Measurements from ENCODE around the gene MBOAT2.

The MBOAT2 gene

DNA sequence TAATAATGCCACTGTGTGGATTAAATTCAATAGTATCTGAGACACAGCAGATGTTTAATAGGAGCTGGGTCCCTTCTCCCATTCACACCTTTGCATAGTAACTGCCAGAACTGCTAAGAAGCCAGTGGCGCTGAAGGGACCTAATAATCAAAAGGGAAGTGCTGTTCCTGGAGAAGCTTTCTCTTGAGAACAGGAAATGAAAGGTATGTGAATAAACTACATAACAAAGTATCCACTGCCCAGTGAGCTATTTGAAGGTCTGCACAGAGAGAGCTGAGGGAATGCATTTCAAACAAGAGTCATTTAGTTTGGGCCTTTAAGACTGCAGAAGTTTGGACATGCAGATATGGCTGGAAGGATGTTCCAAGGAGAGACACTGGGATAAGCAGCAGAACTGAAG lies 110.0 kb downstream of the MBOAT2 start:
- DNase-seq, result no peak

DNA sequence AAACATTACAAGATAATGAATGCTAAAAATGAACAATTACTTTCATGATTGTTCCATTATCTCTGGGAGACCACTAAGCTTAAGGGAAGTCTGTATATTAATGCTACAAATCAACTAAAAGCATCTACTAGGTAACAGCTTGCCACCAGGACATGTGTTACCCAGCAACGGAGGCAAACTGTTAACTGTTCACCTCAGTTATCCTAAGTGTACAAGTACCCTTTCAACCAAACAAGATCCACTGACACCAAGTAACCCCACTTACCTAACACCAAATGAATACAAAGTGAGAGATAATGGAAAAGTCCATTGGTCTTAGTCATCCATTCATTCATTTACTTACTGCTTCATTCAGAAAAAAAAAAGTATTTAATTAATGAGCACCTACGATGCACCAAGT lies 111.4 kb downstream of the MBOAT2 start:
- no peak for DNase-seq

DNA sequence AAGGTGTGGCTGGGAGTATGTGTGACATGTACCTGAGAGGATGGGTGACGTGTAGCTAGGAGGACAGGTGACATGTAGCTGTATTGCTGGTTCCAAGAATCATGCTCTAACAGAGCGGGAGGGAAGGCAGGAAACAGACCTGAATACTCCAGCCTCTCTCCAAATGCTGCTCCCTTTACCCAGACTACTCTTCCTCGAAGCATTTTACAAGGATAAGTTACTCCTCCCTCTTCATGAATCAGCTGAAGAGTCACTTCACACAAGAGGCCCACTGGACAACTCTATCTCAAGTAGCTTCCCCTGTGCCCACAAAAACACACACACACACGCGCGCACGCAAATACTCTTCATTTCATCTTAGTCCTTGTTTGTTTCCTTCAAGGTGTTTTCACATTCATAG lies 113.5 kb downstream of the MBOAT2 start:
- DNase-seq, result no peak

DNA sequence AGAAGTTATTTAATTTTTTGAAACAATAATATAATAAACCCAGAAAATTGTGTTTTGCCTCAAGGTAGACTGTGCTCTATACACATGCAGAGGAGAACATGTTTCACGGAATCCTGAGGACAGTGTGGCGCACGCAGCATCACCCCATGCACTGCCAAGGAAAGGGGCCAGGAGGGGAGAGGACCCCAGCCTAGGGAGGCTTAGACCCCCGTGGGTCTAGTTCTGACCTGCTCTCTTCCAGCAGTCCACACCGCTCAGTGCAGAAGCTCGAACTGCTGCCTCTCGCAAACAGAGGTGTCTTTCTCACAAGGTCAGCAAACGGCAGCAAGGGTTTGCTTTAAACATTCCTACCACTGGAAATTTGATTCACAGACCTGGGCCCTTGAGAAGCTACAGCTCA lies 114.5 kb downstream of the MBOAT2 start:
- no peak for DNase-seq

DNA sequence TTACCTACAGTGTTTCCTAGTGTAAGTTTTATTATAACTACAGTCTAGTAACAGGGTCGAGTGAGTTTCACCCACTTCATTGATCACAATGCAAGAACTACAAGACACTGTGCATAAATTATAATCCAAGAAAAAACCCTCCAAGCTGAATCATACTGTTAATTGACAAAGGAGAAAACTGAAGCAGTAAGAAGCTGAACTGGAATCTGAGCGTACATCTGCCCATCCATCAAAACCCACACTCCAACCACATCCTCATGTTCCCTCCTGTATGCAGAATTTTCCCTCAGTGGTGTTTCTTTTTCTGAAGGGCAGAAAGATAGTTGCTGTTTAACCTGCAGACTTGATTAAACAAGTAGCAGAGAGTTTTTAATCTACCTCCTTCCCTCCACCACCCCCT lies 116.6 kb downstream of the MBOAT2 start:
- DNase-seq, result no peak

DNA sequence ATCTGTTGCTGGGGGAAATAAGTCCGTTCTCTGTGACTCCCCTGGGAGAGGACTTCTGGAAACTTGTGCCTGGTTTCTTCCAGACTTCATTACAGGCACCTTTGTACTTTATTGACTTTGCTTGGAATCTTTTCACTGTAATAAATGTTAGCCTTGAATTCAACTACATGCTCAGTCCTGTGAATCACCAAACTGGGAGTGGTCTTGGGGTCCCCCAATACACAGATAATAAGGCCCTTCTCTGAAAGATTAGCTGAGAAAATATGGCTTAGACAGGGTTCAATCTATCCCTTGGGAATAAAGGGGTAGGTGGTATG lies 117.3 kb downstream of the MBOAT2 start:
- no peak for DNase-seq

DNA sequence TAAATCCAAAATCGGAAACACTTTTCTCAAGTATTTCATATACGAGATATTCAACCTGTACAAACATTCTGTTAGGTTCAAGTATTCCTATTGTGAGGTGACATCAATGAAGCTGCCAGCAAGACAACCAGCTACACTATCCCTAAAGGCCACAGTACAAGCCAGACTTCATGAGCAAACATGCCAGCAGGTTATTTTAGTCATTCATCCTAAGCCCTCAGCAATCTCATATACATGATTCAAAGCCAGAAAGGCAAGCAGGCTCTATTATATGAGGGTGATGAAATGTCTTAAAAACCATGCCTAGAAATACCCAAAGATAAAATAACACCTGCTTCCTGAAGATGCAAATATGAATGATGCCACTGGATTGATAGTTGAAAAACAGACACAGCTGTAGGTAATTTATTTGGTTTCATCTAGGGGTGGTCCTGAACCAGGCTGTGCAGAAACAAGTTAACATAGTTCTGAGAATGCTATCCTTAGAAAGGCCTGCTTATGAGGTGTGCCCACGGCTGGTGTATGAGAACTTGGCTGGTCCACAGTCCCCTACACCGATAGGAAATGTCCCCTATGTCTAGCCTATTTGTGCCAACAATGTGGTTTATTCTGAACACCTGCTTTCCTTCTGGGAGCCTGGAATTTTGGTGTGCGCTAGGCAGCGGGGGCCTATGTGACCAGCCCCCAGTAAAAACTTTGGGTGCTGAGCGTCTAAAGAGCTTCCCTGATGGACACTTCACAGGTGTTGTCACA lies 117.9 kb downstream of the MBOAT2 start:
- no peak for DNase-seq

DNA sequence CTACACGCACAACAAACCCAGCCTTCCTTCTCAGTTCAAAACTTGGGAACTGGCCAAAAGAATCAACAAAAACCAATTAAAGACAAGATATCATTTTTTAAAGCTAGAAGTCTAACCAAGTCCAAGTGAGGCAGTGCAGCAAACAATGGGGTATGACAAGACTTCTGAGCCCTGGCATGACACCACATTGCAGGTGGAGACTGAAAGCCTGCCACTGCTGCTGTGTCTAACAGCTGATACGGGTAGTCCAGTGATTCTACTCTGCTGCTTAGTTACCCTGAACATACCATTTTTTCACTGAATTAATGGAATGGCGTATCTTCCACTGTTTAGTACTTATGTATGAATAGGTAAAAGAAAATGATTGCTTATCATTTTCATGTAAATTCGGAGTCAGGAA lies 118.7 kb downstream of the MBOAT2 start:
- DNase-seq, result no peak

DNA sequence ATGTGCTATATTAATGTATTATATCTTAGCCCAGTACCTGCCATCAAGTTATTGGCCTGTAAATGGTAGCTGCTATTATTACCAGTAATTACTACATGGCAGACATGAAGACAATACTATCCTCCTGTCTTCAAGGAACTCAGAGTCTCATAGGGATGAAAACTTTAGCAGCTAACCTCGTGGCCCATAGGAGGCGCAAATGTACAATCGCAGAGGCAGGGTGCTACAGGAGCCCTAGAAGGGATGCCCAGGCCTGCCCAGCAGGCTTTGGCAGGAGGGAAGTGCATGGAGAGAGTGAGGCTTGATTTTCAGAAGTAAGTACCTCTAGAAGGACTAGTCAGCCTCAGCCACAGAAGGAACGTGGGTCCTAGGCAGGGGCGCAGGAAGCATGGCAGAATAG lies 121.4 kb downstream of the MBOAT2 start:
- DNase-seq, result no peak

DNA sequence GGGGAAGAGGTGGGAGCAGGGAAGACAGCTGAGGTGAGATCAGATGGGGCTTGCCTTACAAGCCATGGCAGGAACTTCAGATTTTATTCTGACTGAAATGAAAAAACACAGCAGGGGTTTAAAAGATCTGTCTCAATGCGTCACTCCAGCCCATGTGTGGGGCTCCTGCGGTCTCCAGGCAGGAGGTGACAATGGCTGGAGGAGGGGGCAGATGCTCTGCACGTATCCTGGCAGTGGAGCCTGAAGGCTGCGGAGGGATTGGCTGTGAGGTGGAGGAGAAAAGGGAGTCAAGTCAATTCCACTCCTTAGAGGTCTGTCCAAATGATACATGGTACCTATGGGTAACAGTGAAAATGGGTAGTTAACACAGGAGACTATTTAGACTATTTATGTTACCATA lies 125.6 kb downstream of the MBOAT2 start:
- no peak for DNase-seq

DNA sequence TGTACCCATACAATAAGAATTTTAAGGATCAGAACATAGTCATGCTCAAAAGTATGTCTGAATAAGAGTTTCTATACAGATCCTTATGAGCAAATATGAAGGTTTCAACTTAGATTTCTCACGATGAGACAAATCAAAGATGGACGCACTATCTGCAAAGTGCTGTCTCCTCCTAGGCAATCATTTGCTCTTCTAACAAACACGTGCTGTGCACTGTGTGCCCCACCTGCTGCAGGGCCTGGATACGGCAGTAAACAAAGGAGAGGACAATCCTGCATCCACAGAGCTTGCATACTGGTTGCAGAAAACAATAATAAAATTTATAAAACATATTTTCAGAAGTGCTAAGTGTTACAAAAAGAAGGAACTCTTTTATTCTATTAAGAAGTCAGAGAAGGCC lies 126.2 kb downstream of the MBOAT2 start:
- no peak for DNase-seq

DNA sequence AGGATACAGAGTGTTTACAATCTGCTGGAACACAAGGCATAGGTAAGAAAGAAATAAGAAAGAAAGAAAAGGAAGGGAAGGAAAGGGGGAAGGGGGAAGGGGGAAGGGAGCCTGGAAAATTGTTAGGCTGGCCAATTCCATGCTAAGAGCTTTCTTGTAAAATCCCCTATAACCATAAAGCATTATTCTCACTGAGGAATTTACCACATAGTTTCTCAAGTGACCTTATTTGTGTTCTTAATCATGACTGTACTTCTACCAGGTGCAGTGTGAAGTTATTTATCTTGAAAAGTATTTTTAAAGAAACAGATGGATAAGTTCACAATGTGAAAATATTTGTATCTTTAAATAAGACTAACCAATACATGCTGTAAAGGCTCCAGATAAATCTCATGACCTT lies 126.9 kb downstream of the MBOAT2 start:
- DNase-seq, result no peak

DNA sequence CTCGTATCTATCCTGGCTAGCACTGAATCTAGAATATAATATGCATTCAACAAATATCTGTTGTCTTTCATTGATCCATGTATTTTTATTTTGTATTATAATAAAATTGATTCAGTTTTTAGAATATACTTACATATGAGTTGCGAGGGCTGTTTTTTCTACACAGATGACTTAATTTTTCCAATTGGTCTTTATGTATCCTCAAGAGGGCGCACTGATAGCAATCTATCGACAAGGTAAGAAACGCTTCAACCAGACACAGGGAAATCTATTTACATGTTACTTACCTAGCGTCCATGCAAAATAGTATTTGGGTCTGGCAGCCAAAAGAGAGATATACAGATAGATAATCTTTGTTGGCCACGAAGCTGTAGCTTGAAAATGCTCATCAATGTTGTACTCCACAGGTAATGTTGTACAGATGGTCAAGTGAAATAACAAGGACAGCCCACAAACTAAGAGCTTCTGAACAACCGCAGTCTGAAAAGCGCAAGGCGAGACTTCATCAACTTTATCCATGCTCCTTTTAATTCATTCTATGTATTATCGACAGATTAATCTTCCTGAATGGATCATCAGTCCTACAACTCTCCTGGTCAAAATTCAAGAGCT lies 130.6 kb downstream of the MBOAT2 start:
- DNase-seq, result peak; percentile 20

DNA sequence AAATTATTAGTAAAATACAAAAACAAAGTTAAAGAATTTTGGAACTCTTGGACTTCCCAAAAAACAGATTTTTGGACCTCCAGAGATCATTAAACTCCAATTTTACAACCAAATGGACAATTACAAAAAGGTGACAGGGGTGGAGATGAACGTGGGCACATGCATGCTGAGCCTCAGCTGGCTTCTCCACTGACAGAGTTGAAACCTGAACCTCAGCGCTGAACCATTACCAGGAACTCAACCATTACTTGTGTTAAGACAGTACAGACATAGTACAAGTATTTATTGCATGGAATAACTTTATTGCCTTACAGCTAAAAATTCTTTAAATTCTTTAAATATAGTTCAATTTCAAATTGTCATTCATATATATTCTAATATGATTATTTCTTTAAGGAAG lies 133.0 kb downstream of the MBOAT2 start:
- no peak for DNase-seq

DNA sequence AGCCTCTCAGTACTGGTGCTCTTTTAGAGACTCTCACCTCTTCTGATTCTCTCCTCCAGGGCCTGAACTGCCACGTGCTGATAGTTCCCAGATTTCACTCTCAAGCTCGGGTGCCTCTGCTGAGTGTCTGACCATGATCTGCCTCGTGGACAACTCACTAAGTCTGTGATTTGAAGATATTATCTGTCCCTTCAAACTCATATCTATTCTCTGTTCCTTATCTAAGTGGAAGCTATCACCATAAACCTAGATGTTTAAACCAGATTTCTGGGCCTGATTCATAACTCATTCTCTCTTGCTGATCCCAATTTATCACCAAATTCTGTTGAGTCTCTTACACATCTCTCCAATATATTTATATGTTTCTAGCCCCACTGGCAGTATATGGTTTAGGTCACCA lies 136.1 kb downstream of the MBOAT2 start:
- DNase-seq, result no peak

DNA sequence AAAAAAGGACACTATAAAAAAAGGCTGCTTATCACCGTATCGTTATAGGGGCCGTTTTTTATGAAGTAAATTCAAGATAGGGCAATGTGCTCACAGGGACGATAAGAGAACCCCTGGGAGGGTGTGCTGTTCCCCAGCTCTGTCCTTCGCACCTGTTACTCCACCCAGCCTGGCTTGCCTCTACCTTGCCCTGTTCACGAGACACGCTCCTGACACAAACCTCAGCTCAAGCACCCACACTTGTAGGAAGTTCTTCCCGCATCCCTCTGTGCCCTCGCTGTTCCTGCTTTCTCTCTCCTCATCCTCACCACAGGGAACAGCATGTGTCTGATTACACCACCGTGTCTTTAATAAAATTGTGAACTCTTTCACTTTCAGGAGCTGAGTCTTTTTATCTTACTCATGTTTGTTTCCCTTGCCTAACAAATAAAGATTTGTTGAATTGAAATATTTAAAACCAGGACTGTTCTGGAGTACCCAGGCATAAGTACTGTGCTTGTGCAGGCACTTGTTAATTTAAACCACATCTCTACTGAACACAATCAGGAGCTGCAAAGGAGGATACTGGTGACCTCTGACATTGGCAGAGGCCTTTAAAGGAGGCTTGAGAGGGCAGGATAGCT lies 140.0 kb downstream of the MBOAT2 start:
- DNase-seq, result no peak

DNA sequence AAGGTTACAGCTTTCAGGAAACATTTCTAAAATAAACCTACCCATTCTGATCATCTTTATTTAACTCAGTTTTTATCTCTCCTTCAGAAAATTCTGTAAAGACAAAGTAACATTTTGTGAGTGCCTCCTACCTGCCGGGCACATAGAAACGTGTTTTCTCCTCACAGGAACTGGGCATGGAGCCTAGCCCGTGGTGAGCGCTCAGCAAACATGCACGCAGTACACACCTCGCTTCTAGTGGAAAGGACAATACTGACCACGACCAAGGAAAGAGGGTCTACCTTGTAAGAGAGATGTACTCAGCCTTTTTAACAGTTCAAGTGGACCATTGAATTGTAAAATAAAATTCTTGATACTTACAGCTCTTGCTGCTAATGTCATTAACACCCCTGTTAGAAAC lies 141.3 kb downstream of the MBOAT2 start:
- no peak for DNase-seq

DNA sequence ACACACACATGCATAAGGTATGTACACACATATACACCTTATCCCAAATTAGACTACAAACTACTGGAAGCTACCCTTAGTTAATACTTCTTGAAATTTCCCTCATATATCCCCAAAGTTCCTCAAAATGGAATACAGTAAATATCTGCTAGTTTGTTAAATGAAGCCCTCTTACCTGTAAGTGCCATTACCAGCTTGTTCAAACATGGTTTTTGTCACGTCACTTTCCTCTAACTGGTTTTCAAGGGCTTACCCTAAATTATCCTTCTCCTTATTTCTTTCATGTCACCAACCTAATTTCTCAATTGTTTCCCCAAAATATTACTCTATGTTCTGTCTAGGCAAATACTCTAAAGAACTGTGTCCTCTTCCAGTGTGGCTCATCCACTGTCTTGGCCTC lies 141.7 kb downstream of the MBOAT2 start:
- DNase-seq, result no peak

DNA sequence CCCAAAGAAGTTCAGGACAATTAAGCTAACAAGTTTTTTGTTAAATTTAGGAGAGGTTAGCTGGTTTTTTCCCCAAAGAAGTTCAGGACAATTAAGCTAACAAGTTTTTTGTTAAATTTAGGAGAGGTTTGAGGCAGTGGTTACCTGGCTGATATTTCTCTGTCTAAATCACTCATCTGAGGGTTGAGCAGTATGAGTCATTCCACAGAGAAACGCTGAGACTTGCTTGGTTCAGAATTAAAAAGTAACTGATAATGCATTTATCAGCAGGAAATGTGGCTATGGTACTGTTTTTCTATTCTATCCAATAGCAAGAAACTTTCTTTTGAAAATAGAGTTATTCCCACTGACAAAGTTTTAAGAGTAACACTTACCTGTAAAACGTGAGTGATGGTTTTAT lies 143.2 kb downstream of the MBOAT2 start:
- no peak for DNase-seq

DNA sequence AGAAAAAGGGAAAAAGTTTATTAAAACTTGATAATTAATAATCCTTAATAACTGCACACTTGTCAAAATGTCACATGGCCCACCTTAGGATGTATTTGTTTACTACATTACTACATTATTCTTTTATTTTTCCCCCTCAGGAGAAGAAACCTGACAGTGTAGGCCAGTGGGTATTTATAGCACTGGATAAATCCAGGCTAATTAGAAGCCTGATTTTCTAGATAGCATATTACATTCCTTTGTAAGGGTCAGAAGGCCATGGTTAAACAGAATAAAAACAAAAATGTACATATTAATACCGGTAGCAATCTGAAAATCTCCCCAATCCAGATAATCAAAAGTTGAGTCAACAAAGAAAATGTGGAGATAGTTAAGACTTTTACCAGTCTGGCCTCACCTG lies 144.6 kb downstream of the MBOAT2 start:
- no peak for DNase-seq

DNA sequence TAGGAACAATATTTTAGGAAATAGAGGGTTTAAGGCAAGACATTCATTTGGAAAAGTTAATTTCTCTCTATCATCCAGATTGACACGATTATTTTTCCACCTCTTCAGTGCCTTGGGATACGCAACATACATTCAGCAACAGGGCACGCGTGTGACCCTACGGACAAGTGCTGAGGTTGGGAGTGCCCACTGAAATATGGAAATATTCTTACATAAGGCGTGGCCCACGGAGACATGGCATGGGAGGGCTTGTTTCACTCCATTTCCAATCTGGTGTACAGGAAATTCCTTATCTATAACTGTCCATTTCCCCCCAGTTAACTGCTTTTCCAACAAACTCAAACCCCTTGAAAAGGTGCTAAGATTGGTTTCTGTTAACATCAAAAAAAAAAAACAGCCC lies 145.2 kb downstream of the MBOAT2 start:
- DNase-seq, result no peak

DNA sequence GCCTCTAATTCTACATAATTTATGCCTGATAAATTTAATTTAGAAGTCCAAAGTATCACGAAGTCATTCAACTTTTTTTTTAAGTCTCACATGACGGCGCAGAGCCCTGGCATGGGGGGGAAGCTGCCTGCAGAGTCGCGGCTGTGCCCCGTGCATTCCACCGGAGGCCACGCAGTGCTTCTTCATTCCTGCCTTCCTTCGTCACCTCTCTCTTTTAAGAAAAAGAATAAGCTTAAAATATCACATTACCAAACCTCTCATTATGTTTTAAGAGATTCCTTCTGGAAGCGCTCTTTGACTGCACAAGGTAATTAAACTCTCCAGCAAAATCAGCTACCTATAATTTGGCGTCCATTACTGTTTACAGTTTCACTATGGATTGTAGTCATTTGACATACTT lies 145.8 kb downstream of the MBOAT2 start:
- no peak for DNase-seq

DNA sequence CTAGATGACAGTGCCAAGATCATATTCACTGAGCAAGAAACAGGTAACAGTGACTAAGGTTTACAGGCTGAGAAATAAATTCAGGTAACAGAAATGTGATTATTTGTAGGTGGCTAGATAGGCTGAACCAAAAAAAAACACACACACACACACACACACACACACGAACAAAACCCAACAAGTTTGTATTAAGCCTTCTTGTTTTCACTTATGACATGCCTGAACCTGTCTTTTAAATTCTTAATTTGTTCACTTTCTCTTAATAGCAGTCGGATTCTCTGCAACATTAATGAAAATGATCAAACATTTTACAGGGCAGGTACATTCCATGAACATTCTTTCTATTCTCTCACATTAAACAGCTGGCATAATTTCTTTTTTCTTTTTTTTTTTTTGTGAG lies 147.3 kb downstream of the MBOAT2 start:
- no peak for DNase-seq

DNA sequence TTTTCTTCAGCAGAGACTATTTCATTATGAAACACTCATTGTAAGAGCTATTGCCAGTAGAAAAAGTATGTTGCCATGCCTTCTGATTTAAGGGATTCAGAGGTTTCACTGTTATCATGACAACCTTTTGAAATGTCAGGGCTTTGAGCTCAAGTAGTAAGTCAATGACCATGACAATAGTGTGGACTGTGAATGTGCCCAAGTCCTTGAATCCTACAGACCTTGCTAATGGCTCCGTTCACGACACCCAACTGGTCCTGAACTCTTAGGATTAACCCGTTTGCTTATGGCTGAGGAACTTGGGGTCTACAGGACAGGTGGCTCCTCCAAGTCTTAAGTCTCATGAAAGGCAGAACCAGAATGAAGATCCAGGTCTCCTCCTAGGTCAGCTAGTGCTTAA lies 148.5 kb downstream of the MBOAT2 start:
- DNase-seq, result no peak

DNA sequence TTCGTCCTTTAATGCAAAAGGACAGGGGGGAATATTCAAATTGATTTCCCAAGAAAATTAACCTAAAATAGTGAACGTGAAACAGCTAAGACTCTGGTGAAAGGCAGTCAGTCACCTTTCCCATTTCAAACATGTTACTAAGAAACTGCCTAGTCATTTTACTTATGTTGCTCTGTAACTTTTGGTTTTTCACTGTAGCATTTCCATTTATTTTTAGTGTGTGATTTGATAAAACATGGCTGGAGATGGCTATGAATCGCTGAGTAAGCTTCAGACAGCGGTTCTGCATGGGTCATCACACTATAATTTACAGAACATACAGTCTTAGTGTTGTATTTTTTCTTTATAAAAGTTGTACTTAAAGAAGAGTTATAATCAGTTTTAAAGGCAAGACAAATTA lies 150.1 kb downstream of the MBOAT2 start:
- DNase-seq, result no peak

Data from CD4-positive, alpha-beta T cell treated with Interleukin-21 for 1 hour (primary cell).